ENCODE results near the gene FOXP2. TPM values are rescaled to one million over a fixed set of nuclear protein-coding genes. Genes with fewer than 3 reads are reported as not detected.

The FOXP2 gene
- polyA plus RNA-seq, 1 donor = 9.7 TPM

- H3K27ac ChIP-seq (ENCODE audit: low read length) = no peak overlapping the region
- no CpG with 5 or more reads among the region's 2 CpGs for WGBS (ENCODE audit: insufficient coverage, low lambda C conversion rate)
- no peak for DNase-seq
- peaks cover 5% of the 10 kb centered on the region for H3K4me1 ChIP-seq (ENCODE audit: control insufficient read depth, insufficient read depth, low read length)
- no peak overlapping the region for H3K4me3 ChIP-seq (ENCODE audit: low read length)
- no peaks in the 10 kb centered on the region for H3K27me3 ChIP-seq (ENCODE audit: control insufficient read depth, insufficient read depth, low read length)
- no peaks in the 10 kb centered on the region for H3K36me3 ChIP-seq (ENCODE audit: control insufficient read depth, insufficient read depth, low read length)
- H3K9me3 ChIP-seq (ENCODE audit: control insufficient read depth, low read depth, low read length) = no peaks in the 10 kb centered on the region
Measured at GRCh38 chr7:114402876-114403635, 11.6 kb upstream of the FOXP2 start.

DNA sequence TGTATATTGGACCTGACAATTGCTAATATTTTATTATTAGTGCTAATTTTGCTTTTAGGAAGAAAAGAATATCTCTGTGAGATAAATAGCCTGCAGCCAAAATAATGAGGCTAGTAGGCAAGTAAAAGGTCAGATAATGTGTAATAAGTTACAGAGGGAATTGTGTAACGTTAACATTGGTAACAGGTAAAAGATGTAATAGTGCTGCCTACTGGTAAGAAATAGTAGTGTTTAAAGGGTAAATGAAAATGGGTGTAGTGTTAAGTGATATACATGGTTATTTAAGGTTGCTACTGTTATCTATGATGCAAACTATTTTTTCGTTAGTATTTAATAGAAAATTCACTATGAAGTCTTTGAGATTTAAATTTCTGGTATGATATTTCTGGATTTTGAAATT, 9.2 kb upstream of the FOXP2 start:
- Histone ChIP-seq H3K9me3 (ENCODE audit: control insufficient read depth, low read depth, low read length) (no peaks in the 10 kb centered on the region), H3K27ac (ENCODE audit: low read length) (no peak overlapping the region), H3K36me3 (ENCODE audit: control insufficient read depth, insufficient read depth, low read length) (no peaks in the 10 kb centered on the region), H3K27me3 (ENCODE audit: control insufficient read depth, insufficient read depth, low read length) (no peaks in the 10 kb centered on the region), H3K4me3 (ENCODE audit: low read length) (no peak overlapping the region), H3K4me1 (ENCODE audit: control insufficient read depth, insufficient read depth, low read length) (peaks cover 5% of the 10 kb centered on the region)
- DNase-seq = peak; percentile 18 to 51
- WGBS (ENCODE audit: insufficient coverage, low lambda C conversion rate) = 14% methylated on average over 1 of the region's 2 CpGs

- Histone ChIP-seq H3K36me3 (ENCODE audit: control insufficient read depth, insufficient read depth, low read length) (no peaks in the 10 kb centered on the region), H3K27me3 (ENCODE audit: control insufficient read depth, insufficient read depth, low read length) (no peaks in the 10 kb centered on the region), H3K4me3 (ENCODE audit: low read length) (no peak overlapping the region), H3K27ac (ENCODE audit: low read length) (no peak overlapping the region), H3K4me1 (ENCODE audit: control insufficient read depth, insufficient read depth, low read length) (peaks cover 19% of the 10 kb centered on the region), H3K9me3 (ENCODE audit: control insufficient read depth, low read depth, low read length) (no peaks in the 10 kb centered on the region)
- no peak for DNase-seq
- 100% methylated on average over 1 of the region's 1 CpG for WGBS (ENCODE audit: insufficient coverage, low lambda C conversion rate)
Measured at GRCh38 chr7:114409750-114410149, 4.9 kb upstream of the FOXP2 start.

GRCh38 chr7:114412548-114412947, 2.1 kb upstream of the FOXP2 start:
- Histone ChIP-seq H3K27ac (ENCODE audit: low read length) (no peak overlapping the region), H3K36me3 (ENCODE audit: control insufficient read depth, insufficient read depth, low read length) (no peaks in the 10 kb centered on the region), H3K27me3 (ENCODE audit: control insufficient read depth, insufficient read depth, low read length) (no peaks in the 10 kb centered on the region), H3K4me1 (ENCODE audit: control insufficient read depth, insufficient read depth, low read length) (peaks cover 19% of the 10 kb centered on the region), H3K9me3 (ENCODE audit: control insufficient read depth, low read depth, low read length) (no peaks in the 10 kb centered on the region), H3K4me3 (ENCODE audit: low read length) (no peak overlapping the region)
- no CpG with 5 or more reads among the region's 4 CpGs for WGBS (ENCODE audit: insufficient coverage, low lambda C conversion rate)
- DNase-seq = no peak

DNA sequence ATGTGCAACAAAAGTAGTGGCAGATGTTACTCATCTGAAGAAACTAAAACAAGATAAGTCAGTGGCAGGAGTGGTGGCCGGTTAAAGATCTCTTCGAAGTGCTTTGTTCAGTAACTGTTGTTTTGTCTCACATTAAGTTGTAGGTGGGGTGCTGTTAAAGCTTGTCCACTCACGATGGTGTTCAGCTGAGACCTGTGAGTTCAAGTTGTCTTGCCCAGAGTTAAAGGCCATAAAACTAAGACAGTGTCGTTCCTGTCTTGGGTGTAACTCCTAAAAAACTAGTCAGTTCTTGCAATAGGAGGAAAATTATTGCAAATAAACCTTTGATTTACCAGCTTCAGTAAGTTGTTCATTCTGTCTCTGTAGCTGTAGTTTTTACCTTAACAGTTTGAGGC, 857 bp upstream of the FOXP2 start:
- Histone ChIP-seq H3K4me1 (ENCODE audit: control insufficient read depth, insufficient read depth, low read length) (peaks cover 19% of the 10 kb centered on the region), H3K4me3 (ENCODE audit: low read length) (no peak overlapping the region), H3K27ac (ENCODE audit: low read length) (peak overlapping the region; percentile 17), H3K27me3 (ENCODE audit: control insufficient read depth, insufficient read depth, low read length) (no peaks in the 10 kb centered on the region), H3K36me3 (ENCODE audit: control insufficient read depth, insufficient read depth, low read length) (no peaks in the 10 kb centered on the region), H3K9me3 (ENCODE audit: control insufficient read depth, low read depth, low read length) (no peaks in the 10 kb centered on the region)
- 0% methylated on average over 1 of the region's 4 CpGs for WGBS (ENCODE audit: insufficient coverage, low lambda C conversion rate)
- peak in 1 of 2 donors; percentile 47 for DNase-seq

DNA sequence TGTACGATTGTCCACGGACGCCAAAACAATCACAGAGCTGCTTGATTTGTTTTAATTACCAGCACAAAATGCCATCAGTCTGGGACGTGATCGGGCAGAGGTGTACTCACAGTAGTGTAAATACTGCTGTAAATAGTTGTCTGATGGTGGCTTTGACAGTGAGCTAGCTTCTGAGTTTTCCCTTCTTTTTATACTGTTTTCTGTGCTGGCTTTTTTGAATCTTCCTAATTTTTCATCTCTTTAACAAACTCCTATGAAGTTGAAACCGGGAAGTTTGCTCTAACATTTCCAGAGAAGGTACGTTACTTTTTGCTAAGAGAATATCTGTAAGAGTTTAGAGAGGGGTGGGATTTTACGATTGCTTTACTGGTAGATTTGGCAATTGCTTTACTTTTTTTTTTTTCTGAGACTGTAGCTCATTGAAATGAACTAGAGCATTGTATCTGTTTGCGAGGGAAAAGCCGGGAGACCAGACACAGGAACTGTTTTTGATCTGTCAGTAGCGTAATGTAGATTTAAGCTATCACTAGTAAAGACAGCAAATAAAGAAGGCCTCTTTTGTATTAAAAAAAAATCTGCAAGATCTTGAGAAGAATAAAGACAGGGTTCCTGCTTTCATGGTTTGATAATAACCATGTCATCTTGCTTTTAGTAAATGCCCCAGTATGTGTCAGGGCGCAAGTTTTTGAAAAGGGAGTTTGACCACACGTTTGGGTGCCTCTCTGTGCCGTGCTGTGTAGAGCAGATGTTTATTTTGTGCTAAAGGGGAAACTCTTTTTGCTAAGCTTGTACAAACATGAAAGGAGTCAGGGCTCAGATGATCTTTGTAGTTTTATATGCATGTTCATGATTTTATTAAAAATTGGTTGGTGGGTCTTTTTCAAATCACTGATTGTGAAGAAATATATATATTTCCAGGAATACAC, 712 bp downstream of the FOXP2 start:
- Histone ChIP-seq H3K4me3 (ENCODE audit: low read length) (peak overlapping the region; percentile 40), H3K9me3 (ENCODE audit: control insufficient read depth, low read depth, low read length) (no peaks in the 10 kb centered on the region), H3K36me3 (ENCODE audit: control insufficient read depth, insufficient read depth, low read length) (no peaks in the 10 kb centered on the region), H3K27me3 (ENCODE audit: control insufficient read depth, insufficient read depth, low read length) (no peaks in the 10 kb centered on the region), H3K27ac (ENCODE audit: low read length) (peak overlapping the region; percentile 17), H3K4me1 (ENCODE audit: control insufficient read depth, insufficient read depth, low read length) (peaks cover 19% of the 10 kb centered on the region)
- DNase-seq = peak in 1 of 2 donors; percentile 31
- 6% methylated on average over 4 of the region's 14 CpGs for WGBS (ENCODE audit: insufficient coverage, low lambda C conversion rate)

DNA sequence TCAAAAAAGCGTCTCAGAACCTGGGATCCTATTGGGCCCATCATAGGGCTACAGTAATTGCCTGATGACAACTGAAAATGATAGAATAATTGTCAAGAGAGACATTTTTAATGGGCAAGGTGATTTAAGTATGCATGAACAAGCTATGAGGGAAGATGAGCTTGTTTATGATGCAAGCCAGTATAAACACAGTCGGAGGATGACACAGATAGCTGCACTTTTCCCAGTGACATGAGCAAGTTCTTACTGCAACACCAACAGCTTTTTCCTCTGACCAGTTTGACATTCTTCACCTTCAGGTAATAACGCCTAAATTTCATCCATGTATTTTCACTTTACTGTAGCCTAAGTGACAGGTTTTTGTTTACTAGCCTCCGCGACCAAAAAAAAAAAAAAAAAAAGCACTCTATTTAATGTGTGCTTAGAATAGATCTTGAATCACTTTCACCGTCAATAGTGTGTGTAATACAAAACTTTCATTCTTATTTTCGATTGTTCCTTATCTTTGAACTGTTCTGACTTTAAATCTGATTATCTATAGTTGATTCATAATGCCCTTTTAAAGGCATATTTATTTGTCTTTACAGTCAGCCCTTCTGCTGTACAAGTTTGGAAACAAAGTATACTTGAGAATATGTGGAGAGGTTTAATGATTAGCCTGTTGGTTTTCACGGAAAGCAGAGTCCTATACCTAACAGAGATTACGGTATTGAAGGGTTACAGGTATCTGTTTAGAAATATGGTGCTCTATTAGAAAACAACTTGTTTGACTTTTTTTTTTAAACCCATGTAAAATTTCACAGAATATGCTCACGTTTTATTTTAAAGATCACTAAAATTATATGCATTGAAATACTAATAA, 1.7 kb downstream of the FOXP2 start:
- no CpG with 5 or more reads among the region's 10 CpGs for WGBS (ENCODE audit: insufficient coverage, low lambda C conversion rate)
- H3K4me3 ChIP-seq (ENCODE audit: low read length) = peak overlapping the region; percentile 40

DNA sequence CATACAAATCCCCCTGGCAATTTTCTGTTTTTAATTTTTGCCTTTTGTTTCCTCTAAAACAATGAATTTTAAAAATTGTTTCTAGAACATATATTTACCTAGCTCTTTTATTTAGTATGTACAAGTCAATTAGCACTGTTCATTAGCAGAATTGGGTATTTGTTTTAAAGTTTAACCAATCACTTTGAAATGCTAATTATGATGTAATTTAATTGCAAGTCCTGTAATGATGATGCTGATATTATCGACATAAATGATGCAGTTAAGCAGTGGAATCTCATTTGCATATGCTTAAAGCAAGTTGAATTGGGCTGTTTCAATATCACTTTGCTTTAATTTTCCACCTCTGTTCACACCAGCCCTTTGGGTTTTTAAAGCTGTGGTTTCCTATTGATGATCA, 2.7 kb downstream of the FOXP2 start:
- Histone ChIP-seq H3K27me3 (ENCODE audit: control insufficient read depth, insufficient read depth, low read length) (no peaks in the 10 kb centered on the region), H3K36me3 (ENCODE audit: control insufficient read depth, insufficient read depth, low read length) (no peaks in the 10 kb centered on the region), H3K27ac (ENCODE audit: low read length) (no peak overlapping the region), H3K4me3 (ENCODE audit: low read length) (no peak overlapping the region), H3K4me1 (ENCODE audit: control insufficient read depth, insufficient read depth, low read length) (peaks cover 19% of the 10 kb centered on the region), H3K9me3 (ENCODE audit: control insufficient read depth, low read depth, low read length) (no peaks in the 10 kb centered on the region)
- WGBS (ENCODE audit: insufficient coverage, low lambda C conversion rate) = 83% methylated on average over 1 of the region's 1 CpG
- no peak for DNase-seq

More for the DNA sequence above, 1.7 kb downstream of the FOXP2 start:
- no peak overlapping the region for H3K27ac ChIP-seq (ENCODE audit: low read length)
- H3K27me3 ChIP-seq (ENCODE audit: control insufficient read depth, insufficient read depth, low read length) = no peaks in the 10 kb centered on the region
- H3K9me3 ChIP-seq (ENCODE audit: control insufficient read depth, low read depth, low read length) = no peaks in the 10 kb centered on the region
- peaks cover 19% of the 10 kb centered on the region for H3K4me1 ChIP-seq (ENCODE audit: control insufficient read depth, insufficient read depth, low read length)
- peak in 1 of 2 donors; percentile 35 for DNase-seq
- H3K36me3 ChIP-seq (ENCODE audit: control insufficient read depth, insufficient read depth, low read length) = no peaks in the 10 kb centered on the region

GRCh38 chr7:114418117-114418516, 3.5 kb downstream of the FOXP2 start:
- H3K27ac ChIP-seq (ENCODE audit: low read length) = no peak overlapping the region
- no peaks in the 10 kb centered on the region for H3K27me3 ChIP-seq (ENCODE audit: control insufficient read depth, insufficient read depth, low read length)
- no peaks in the 10 kb centered on the region for H3K9me3 ChIP-seq (ENCODE audit: control insufficient read depth, low read depth, low read length)
- no peak for DNase-seq
- no peaks in the 10 kb centered on the region for H3K36me3 ChIP-seq (ENCODE audit: control insufficient read depth, insufficient read depth, low read length)
- no CpG with 5 or more reads among the region's 4 CpGs for WGBS (ENCODE audit: insufficient coverage, low lambda C conversion rate)
- H3K4me1 ChIP-seq (ENCODE audit: control insufficient read depth, insufficient read depth, low read length) = peaks cover 19% of the 10 kb centered on the region
- H3K4me3 ChIP-seq (ENCODE audit: low read length) = no peak overlapping the region

All from large intestine (tissue), 3 donors.